ENCODE data around the gene MNT. TPM values are rescaled to one million over a fixed set of nuclear protein-coding genes. Genes with fewer than 3 reads are reported as not detected.

Gene MNT
- total and polyA plus RNA-seq, 9 of the 15 experiments (the other 6 are each of a cell fraction or from before 2014, with no cell fraction given): 0.18 to 23.8 (median 5.3) TPM

- no peak for TF ChIP-seq BCLAF1 (IDR thresholded peaks at IDR 0.05; ENCODE audit: borderline replicate concordance in 1 of 2, control insufficient read depth in 1 of 2, low read depth in 2 of 2, low read length in 1 of 2)
- no peak for TF ChIP-seq ATF3 (IDR thresholded peaks at IDR 0.05)
- no peak for TF ChIP-seq ATF3 (CRISPR knock-in tag; conservative IDR thresholded peaks at IDR 0.05)
- no peak for TF ChIP-seq RB1 (IDR thresholded peaks at IDR 0.05; ENCODE audit: low read depth)
- TF ChIP-seq GABPA (tag; conservative IDR thresholded peaks at IDR 0.05; ENCODE audit: low read depth): no peak
- TF ChIP-seq ZNF354B (CRISPR knock-in tag; IDR thresholded peaks at IDR 0.05): no peak
- no peak for TF ChIP-seq E2F6 (IDR thresholded peaks at IDR 0.05; ENCODE audit: borderline replicate concordance in 1 of 2, extremely low read depth in 1 of 2, insufficient read depth in 1 of 2, insufficient read length in 1 of 2, low read depth in 1 of 2, low read length in 1 of 2, poor library complexity in 1 of 2, severe bottlenecking in 1 of 2)
- no peak for TF ChIP-seq HES1 (IDR thresholded peaks at IDR 0.05; ENCODE audit: low read depth)
- TF ChIP-seq KLF13 (tag; IDR thresholded peaks at IDR 0.05; ENCODE audit: borderline replicate concordance, low read depth): no peak
- no peak for TF ChIP-seq PATZ1 (CRISPR knock-in tag; IDR thresholded peaks at IDR 0.05; ENCODE audit: borderline replicate concordance)
- no peak for TF ChIP-seq TEAD2 (tag; IDR thresholded peaks at IDR 0.05)
- TF ChIP-seq TCFL5 (CRISPR knock-in tag; conservative IDR thresholded peaks at IDR 0.05): no peak
- no peak for TF ChIP-seq CAMTA2 (CRISPR knock-in tag; conservative IDR thresholded peaks at IDR 0.05)
- 0 out of 2 replicates have a peak, but pooled peaks have one; percentile 4 for TF ChIP-seq NFRKB (IDR thresholded peaks at IDR 0.05; ENCODE audit: low read depth)
- TF ChIP-seq CHCHD3 (CRISPR knock-in tag; IDR thresholded peaks at IDR 0.05): no peak
- TF ChIP-seq CGGBP1 (CRISPR knock-in tag; IDR thresholded peaks at IDR 0.05): no peak
- TF ChIP-seq KAT7 (CRISPR knock-in tag; IDR thresholded peaks at IDR 0.05; ENCODE audit: borderline replicate concordance): 0 out of 2 replicates have a peak, but pooled peaks have one; percentile 18
- no peak for TF ChIP-seq SP2 (IDR thresholded peaks at IDR 0.05; ENCODE audit: extremely low read depth, low read depth, low read length, poor library complexity, severe bottlenecking)
These were observed 63.9 kb downstream of the MNT start, which contains the start of gene SGSM2 (continued) for GRCh38 chr17:2336852-2337543.

Measured in K562 (cell line).